HEK293 (cell line): Measurements from ENCODE around the gene SAT1.

Experiments
- CTCF ChIA-PET: fragments of 350-600 bp; formaldehyde crosslinking; extraction: SDS; loops from one replicate; lab custom pipeline; 2021; ENCODE audit warnings: antibody characterized with exemption; lab: Yijun Ruan, JAX
- POLR2A ChIA-PET: fragments of 300-600 bp; formaldehyde crosslinking; extraction: SDS; loops from one replicate; lab custom pipeline; 2020; ENCODE audit warnings: antibody characterized with exemption, inconsistent platforms; lab: Yijun Ruan, JAX
- H3K27ac ChIP-seq: fragments of 200-500 bp; sonication (Bioruptor generic); 2 replicates; pipeline ENCODE4 v1.5.1; 2014; ENCODE audit warnings: low read depth, low read length, control low read depth, inconsistent platforms; ENCODE audit errors: extremely low read depth
- H3K36me3 ChIP-seq, 2 experiments: fragments of 200-500 bp in 1 of 2; sonication (Bioruptor generic) in 1 of 2; 1 replicate in 1 of 2; 2 replicates in 1 of 2; pipeline ENCODE4 v1.5.1; 2014 to 2017; ENCODE audit warnings: inconsistent platforms in 2 of 2, low read length in 2 of 2; ENCODE audit not compliant: control insufficient read depth in 2 of 2, insufficient read depth in 1 of 2
- H3K4me1 ChIP-seq: fragments of 200-500 bp; sonication (Bioruptor generic); 2 replicates; pipeline ENCODE4 v1.5.1; 2014; ENCODE audit warnings: mild to moderate bottlenecking, low read length, inconsistent platforms; ENCODE audit not compliant: control insufficient read depth, insufficient read depth
- H3K4me3 ChIP-seq: 2 replicates; pipeline ENCODE4 v1.5.1; 2011; ENCODE audit warnings: low read depth, mild to moderate bottlenecking, control low read depth, low read length, moderate library complexity
- H3K9me3 ChIP-seq: fragments of 200-500 bp; sonication (Bioruptor generic); 2 replicates; pipeline ENCODE4 v1.5.1; 2014; ENCODE audit warnings: low read depth, low read length, inconsistent platforms; ENCODE audit not compliant: control insufficient read depth, insufficient read depth
- ATF2 ChIP-seq: fragments of 450-650 bp; formaldehyde crosslinking; IDR thresholded peaks from 2 replicates; pipeline ENCODE4 v1.5.1; 2016; ENCODE audit warnings: missing biosample characterization, missing genetic modification characterization, low read depth
- EGR2 ChIP-seq: fragments of 450-650 bp; formaldehyde crosslinking; IDR thresholded peaks from 2 replicates; pipeline ENCODE4 v1.5.1; 2016; ENCODE audit warnings: low read depth, missing biosample characterization, missing genetic modification characterization
- GLIS2 ChIP-seq: fragments of 450-650 bp; formaldehyde crosslinking; IDR thresholded peaks from 2 replicates; pipeline ENCODE4 v1.5.1; 2016; ENCODE audit warnings: missing biosample characterization, missing genetic modification characterization
- HIC1 ChIP-seq: fragments of 450-650 bp; formaldehyde crosslinking; IDR thresholded peaks from 2 replicates; pipeline ENCODE4 v1.5.1; 2016; ENCODE audit warnings: missing biosample characterization, missing genetic modification characterization
- KLF17 ChIP-seq: fragments of 450-650 bp; formaldehyde crosslinking; IDR thresholded peaks from 2 replicates; pipeline ENCODE4 v1.5.1; 2016; ENCODE audit warnings: missing biosample characterization, missing genetic modification characterization
- KLF8 ChIP-seq: fragments of 450-650 bp; formaldehyde crosslinking; IDR thresholded peaks from 2 replicates; pipeline ENCODE4 v1.5.1; 2016; ENCODE audit warnings: missing biosample characterization, missing genetic modification characterization
- SP7 ChIP-seq: fragments of 450-650 bp; formaldehyde crosslinking; IDR thresholded peaks from 2 replicates; pipeline ENCODE4 v1.5.1; 2016; ENCODE audit warnings: missing biosample characterization, missing genetic modification characterization
- TRIM28 ChIP-seq: IDR thresholded peaks from 2 replicates; pipeline ENCODE4 v1.6.1; 2011; ENCODE audit warnings: low read length, control low read depth, borderline replicate concordance
- ZBTB1 ChIP-seq: fragments of 450-650 bp; formaldehyde crosslinking; IDR thresholded peaks from 2 replicates; pipeline ENCODE4 v1.5.1; 2016; ENCODE audit warnings: missing biosample characterization, missing genetic modification characterization
- ZBTB6 ChIP-seq: fragments of 450-650 bp; formaldehyde crosslinking; IDR thresholded peaks from 2 replicates; pipeline ENCODE4 v1.5.1; 2017; ENCODE audit warnings: missing biosample characterization, missing genetic modification characterization
- ZBTB8A ChIP-seq: fragments of 450-650 bp; formaldehyde crosslinking; IDR thresholded peaks from 2 replicates; pipeline ENCODE4 v1.5.1; 2016; ENCODE audit warnings: missing biosample characterization, missing genetic modification characterization
- ZNF121 ChIP-seq: fragments of 450-650 bp; formaldehyde crosslinking; IDR thresholded peaks from 2 replicates; pipeline ENCODE4 v1.5.1; 2016; ENCODE audit warnings: missing biosample characterization, missing genetic modification characterization
- ZNF157 ChIP-seq: fragments of 450-650 bp; formaldehyde crosslinking; IDR thresholded peaks from 2 replicates; pipeline ENCODE4 v1.5.1; 2016; ENCODE audit warnings: missing biosample characterization, missing genetic modification characterization
- ZNF16 ChIP-seq: fragments of 450-650 bp; formaldehyde crosslinking; IDR thresholded peaks from 2 replicates; pipeline ENCODE4 v1.5.1; 2016; ENCODE audit warnings: low read depth, missing biosample characterization, missing genetic modification characterization
- ZNF202 ChIP-seq: fragments of 450-650 bp; formaldehyde crosslinking; IDR thresholded peaks from 2 replicates; pipeline ENCODE4 v1.5.1; 2016; ENCODE audit warnings: missing biosample characterization, missing genetic modification characterization, borderline replicate concordance
- ZNF214 ChIP-seq: fragments of 450-650 bp; formaldehyde crosslinking; IDR thresholded peaks from 2 replicates; pipeline ENCODE4 v1.5.1; 2017; ENCODE audit warnings: missing biosample characterization, mild to moderate bottlenecking, missing genetic modification characterization, borderline replicate concordance
- ZNF223 ChIP-seq: fragments of 450-650 bp; formaldehyde crosslinking; IDR thresholded peaks from 2 replicates; pipeline ENCODE4 v1.5.1; 2016; ENCODE audit warnings: missing biosample characterization, missing genetic modification characterization
- ZNF292 ChIP-seq: fragments of 450-650 bp; formaldehyde crosslinking; IDR thresholded peaks from 2 replicates; pipeline ENCODE4 v1.5.1; 2016; ENCODE audit warnings: low read depth, missing biosample characterization, missing genetic modification characterization, borderline replicate concordance
- ZNF341 ChIP-seq: fragments of 450-650 bp; formaldehyde crosslinking; IDR thresholded peaks from 2 replicates; pipeline ENCODE4; 2016; ENCODE audit warnings: low read depth, missing biosample characterization, missing genetic modification characterization
- ZNF488 ChIP-seq: fragments of 450-650 bp; formaldehyde crosslinking; IDR thresholded peaks from 2 replicates; pipeline ENCODE4 v1.5.1; 2016; ENCODE audit warnings: missing biosample characterization, missing genetic modification characterization
- ZNF629 ChIP-seq: fragments of 450-650 bp; formaldehyde crosslinking; IDR thresholded peaks from 2 replicates; pipeline ENCODE4 v1.5.1; 2017; ENCODE audit warnings: missing biosample characterization, missing genetic modification characterization
- TF ChIP-seq, protein P1 (sequence below): fragments of 450-650 bp; formaldehyde crosslinking; IDR thresholded peaks from 2 replicates; pipeline ENCODE4 v1.5.1; 2016; ENCODE audit warnings: missing biosample characterization, missing genetic modification characterization
- TF ChIP-seq, protein P2 (sequence below): fragments of 450-650 bp; formaldehyde crosslinking; IDR thresholded peaks from 2 replicates; pipeline ENCODE4 v1.5.1; 2016; ENCODE audit warnings: missing biosample characterization, missing genetic modification characterization
- TF ChIP-seq, protein P3 (sequence below): fragments of 450-650 bp; formaldehyde crosslinking; IDR thresholded peaks from 2 replicates; pipeline ENCODE4 v1.5.1; 2017; ENCODE audit warnings: missing biosample characterization, missing genetic modification characterization

The SAT1 gene

GRCh38 chrX:23754664-23755063 is 28.3 kb upstream of the SAT1 start:
- Histone ChIP-seq H3K9me3 (no peaks in the 10 kb centered on the region), H3K4me3 (no peak overlapping the region), H3K27ac (no peak overlapping the region), H3K4me1 (no peaks in the 10 kb centered on the region), H3K36me3 (no peaks in the 10 kb centered on the region)
- ChIA-PET POLR2A (interaction anchor here (0.5 kb wide), 1 partner anchor 26 kb away, joined by 4 read pairs; no protein-coding TSS in a partner anchor), CTCF (interaction anchor here (0.5 to 1.6 kb wide), 5 partner anchors 11 to 147 kb away, joined by 3 to 8 read pairs (median 4); partner anchors contain the start of gene ACOT9)
- TF ChIP-seq ZBTB8A (tag by site-specific recombination), result no peak
- TF ChIP-seq ZBTB1, result no peak
- TF ChIP-seq, protein P1, sequence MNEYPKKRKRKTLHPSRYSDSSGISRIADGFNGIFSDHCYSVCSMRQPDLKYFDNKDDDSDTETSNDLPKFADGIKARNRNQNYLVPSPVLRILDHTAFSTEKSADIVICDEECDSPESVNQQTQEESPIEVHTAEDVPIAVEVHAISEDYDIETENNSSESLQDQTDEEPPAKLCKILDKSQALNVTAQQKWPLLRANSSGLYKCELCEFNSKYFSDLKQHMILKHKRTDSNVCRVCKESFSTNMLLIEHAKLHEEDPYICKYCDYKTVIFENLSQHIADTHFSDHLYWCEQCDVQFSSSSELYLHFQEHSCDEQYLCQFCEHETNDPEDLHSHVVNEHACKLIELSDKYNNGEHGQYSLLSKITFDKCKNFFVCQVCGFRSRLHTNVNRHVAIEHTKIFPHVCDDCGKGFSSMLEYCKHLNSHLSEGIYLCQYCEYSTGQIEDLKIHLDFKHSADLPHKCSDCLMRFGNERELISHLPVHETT (tag by site-specific recombination), result no peak
- no peak for TF ChIP-seq ZNF214 (tag by site-specific recombination)
- no peak for TF ChIP-seq ZNF488 (tag by site-specific recombination)
- no peak for TF ChIP-seq ZBTB6 (tag by site-specific recombination)
- TF ChIP-seq ZNF202, result no peak
- no peak for TF ChIP-seq HIC1 (tag by site-specific recombination)
- TF ChIP-seq ZNF16 (tag by site-specific recombination), result no peak
- no peak for TF ChIP-seq TRIM28
- TF ChIP-seq GLIS2 (tag by site-specific recombination), result no peak
- no peak for TF ChIP-seq ZNF121
- TF ChIP-seq KLF17 (tag by site-specific recombination), result no peak
- no peak for TF ChIP-seq ZNF223
- TF ChIP-seq EGR2 (tag by site-specific recombination), result no peak
- no peak for TF ChIP-seq ZNF341 (tag by site-specific recombination)
- TF ChIP-seq SP7 (tag by site-specific recombination), result no peak
- no peak for TF ChIP-seq KLF8 (tag by site-specific recombination)
- TF ChIP-seq, all 188 proteins: peak for 0

- no peaks in the 10 kb centered on the region for H3K4me1 ChIP-seq
- no peaks in the 10 kb centered on the region for H3K9me3 ChIP-seq
- no peaks in the 10 kb centered on the region for H3K36me3 ChIP-seq
- H3K27ac ChIP-seq, result no peak overlapping the region
- H3K4me3 ChIP-seq, result no peak overlapping the region
- ChIA-PET POLR2A (no interaction called here), CTCF (interaction anchor here (0.6 to 1.6 kb wide), 4 partner anchors 13 to 146 kb away, joined by 4 to 8 read pairs (median 5); partner anchors contain the start of gene ACOT9)
- TF ChIP-seq ZNF157 (tag by site-specific recombination), result no peak
- TF ChIP-seq ATF2 (tag by site-specific recombination), result no peak
- TF ChIP-seq ZNF629 (tag by site-specific recombination), result no peak
- TF ChIP-seq, protein P2, sequence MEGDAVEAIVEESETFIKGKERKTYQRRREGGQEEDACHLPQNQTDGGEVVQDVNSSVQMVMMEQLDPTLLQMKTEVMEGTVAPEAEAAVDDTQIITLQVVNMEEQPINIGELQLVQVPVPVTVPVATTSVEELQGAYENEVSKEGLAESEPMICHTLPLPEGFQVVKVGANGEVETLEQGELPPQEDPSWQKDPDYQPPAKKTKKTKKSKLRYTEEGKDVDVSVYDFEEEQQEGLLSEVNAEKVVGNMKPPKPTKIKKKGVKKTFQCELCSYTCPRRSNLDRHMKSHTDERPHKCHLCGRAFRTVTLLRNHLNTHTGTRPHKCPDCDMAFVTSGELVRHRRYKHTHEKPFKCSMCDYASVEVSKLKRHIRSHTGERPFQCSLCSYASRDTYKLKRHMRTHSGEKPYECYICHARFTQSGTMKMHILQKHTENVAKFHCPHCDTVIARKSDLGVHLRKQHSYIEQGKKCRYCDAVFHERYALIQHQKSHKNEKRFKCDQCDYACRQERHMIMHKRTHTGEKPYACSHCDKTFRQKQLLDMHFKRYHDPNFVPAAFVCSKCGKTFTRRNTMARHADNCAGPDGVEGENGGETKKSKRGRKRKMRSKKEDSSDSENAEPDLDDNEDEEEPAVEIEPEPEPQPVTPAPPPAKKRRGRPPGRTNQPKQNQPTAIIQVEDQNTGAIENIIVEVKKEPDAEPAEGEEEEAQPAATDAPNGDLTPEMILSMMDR, result peak; percentile 33; the same call in 1 of the 2 replicates
- TF ChIP-seq, protein P3, sequence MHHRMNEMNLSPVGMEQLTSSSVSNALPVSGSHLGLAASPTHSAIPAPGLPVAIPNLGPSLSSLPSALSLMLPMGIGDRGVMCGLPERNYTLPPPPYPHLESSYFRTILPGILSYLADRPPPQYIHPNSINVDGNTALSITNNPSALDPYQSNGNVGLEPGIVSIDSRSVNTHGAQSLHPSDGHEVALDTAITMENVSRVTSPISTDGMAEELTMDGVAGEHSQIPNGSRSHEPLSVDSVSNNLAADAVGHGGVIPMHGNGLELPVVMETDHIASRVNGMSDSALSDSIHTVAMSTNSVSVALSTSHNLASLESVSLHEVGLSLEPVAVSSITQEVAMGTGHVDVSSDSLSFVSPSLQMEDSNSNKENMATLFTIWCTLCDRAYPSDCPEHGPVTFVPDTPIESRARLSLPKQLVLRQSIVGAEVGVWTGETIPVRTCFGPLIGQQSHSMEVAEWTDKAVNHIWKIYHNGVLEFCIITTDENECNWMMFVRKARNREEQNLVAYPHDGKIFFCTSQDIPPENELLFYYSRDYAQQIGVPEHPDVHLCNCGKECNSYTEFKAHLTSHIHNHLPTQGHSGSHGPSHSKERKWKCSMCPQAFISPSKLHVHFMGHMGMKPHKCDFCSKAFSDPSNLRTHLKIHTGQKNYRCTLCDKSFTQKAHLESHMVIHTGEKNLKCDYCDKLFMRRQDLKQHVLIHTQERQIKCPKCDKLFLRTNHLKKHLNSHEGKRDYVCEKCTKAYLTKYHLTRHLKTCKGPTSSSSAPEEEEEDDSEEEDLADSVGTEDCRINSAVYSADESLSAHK (tag by site-specific recombination), result no peak
- no peak for TF ChIP-seq ZNF292 (tag by site-specific recombination)
Observed at GRCh38 chrX:23756165-23756564, 26.8 kb upstream of the SAT1 start.
